ENCODE data around the gene NPAS3. TPM values are rescaled to one million over a fixed set of nuclear protein-coding genes. Genes with fewer than 3 reads are reported as not detected.

Gene NPAS3
- polyA plus RNA-seq, 4 donors, result 8.5 to 11.0 (median 10.7) TPM

GRCh38 chr14:33291529-33292104 is 352.9 kb downstream of the NPAS3 start:
- DNase-seq (ENCODE audit: low read depth in 4 of 4, low spot score in 3 of 4), result no peak

DNA sequence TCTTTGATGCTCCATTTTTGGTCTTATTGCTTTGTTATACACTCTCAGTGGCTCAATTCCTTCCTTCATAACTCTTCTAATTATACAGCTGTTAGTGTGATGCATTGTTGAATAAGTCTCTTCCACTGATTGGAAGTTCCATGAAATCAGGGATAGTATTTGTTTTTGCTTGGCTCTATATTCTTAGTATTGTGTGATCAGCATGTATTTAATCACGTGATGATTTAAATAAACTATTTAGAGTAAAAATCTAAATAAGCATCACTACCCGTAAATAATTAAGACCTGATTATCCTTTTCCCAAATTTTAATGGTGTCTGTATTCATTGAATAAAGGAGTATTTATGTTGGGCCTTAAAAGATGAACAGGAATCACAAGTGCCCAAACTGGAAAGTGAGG is 355.7 kb downstream of the NPAS3 start:
- DNase-seq (ENCODE audit: low read depth in 4 of 4, low spot score in 3 of 4), result no peak

GRCh38 chr14:33297565-33297964 is 358.9 kb downstream of the NPAS3 start:
- DNase-seq (ENCODE audit: low read depth in 4 of 4, low spot score in 3 of 4), result no peak

DNA sequence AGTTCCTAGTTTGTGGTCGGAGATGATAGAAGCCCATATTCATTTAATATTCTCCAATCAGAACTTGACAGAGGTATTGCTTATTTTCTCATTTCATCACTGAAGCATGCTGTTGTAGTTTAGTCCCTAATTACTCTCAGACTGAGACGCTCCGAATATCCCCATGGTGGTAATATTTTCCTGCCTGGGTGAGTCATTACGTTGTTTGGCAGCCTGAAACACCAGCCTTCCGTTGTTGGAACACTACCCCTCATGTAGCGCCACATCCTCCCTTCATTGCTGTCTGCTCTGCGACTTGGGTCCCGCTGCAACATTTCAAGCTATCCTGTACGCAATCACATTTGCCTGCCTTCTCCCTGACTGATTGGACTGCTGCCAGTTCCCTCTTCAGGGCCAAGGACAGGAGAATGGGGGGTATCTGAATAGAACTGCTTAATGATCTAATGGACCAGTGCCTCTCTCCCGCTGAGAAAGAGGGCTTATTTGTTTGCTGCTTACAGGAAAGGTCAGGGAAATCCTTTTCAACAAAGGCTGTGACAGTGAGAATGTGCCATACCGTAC is 369.1 kb downstream of the NPAS3 start:
- peak in 1 of 4 donors; percentile 4 for DNase-seq (ENCODE audit: low read depth in 4 of 4, low spot score in 3 of 4)

DNA sequence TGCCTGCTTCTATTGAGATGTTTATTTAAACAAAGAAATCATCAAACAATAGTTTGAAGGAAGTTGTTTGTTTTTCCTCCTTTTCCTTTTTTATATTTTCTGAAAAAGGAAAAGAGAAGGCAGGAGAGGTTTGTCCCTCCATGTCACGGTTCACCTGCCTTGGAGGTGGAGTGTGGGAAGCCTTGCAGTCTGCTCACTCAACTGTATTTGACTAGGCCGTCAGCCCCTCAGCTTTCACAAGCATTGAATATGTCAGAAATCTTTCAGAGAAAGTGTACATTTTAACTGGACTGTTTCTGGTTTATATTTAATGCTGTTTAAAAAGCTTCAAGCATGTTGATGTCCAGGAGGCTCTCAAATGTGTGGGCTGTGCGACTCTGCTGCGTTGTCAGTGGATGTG is 370.4 kb downstream of the NPAS3 start:
- peak in 2 of 4 donors; percentile 12 to 20 for DNase-seq (ENCODE audit: low read depth in 4 of 4, low spot score in 3 of 4)

GRCh38 chr14:33315217-33315616 is 376.5 kb downstream of the NPAS3 start:
- DNase-seq (ENCODE audit: low read depth in 4 of 4, low spot score in 3 of 4), result no peak

DNA sequence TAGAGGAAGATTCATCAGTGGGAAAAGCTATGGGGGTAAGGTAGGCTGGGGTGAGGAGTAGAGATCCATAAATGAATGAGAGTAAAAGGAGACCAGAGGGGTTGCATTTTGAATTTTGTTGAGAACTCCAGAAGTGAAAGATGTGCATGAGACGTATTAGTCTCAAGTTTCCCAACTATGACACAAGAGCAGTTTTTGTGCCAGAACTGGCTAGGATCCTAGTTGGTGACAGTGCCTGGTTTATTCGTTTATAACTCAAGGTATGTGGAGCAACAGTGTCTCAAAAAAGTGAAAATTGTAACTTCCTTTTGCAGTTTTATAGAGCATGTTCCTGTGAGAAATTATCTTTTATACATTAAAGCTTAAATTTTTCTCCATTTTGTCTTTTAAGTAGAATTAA is 377.0 kb downstream of the NPAS3 start:
- DNase-seq (ENCODE audit: low read depth in 4 of 4, low spot score in 3 of 4), result no peak

GRCh38 chr14:33317675-33318074 is 379.0 kb downstream of the NPAS3 start:
- no peak for DNase-seq (ENCODE audit: low read depth in 4 of 4, low spot score in 3 of 4)

DNA sequence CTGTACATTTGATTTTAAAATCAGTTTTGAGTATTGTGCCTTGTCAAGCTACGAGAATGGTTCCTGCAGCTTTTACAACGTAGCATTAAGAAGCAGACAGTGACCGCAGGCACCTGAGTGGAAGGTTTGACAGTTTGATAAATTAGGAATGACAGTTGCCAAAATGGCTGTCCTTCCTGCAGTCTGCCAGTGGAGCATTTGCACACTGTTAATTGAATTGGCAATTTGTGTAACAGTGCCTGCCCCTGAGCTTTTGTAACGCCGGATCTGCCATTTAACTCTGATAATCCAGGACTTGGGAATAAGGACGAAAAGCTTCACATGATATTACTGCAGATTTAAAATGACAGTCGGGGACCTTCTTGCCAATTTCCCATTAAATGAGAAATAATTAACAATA is 385.3 kb downstream of the NPAS3 start:
- DNase-seq (ENCODE audit: low read depth in 4 of 4, low spot score in 3 of 4), result no peak

DNA sequence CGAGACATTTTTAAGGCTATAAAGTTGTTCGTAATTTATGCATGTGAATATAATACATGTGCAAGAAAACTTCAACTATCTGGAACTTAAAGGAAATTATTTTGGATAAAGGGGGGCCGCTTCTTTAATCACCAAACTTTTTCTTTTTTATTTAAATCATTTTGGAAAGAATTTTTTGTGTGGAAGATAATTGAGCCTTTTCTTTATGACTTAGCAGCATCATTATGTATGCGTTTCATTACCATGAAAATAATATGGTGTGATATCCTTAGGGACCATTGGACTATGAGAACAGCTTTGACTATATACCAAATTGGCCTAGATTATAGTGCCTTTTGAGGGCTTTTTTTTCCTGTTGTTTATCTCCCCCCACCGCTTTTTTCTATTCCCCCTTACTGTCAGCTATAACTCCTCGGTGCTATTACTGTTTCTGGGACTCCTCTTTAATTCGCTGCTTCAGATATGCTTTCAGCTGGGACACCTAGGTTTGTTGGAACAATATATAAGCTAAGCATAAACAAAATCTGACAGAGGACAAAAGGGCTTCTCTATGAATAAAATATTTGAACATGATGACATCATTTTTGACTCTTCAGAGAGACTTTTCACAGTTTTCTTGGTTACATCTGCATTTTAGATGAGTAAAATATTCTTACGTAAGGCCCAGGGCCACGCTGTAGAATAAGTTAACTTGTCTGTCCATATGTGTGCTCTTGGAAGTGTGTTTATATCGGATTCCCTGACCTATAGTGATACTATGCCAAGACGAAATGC is 392.7 kb downstream of the NPAS3 start:
- DNase-seq (ENCODE audit: low read depth in 4 of 4, low spot score in 3 of 4), result no peak

- no peak for DNase-seq (ENCODE audit: low read depth in 4 of 4, low spot score in 3 of 4)
Observed at GRCh38 chr14:33332497-33332896, 393.8 kb downstream of the NPAS3 start.

GRCh38 chr14:33335366-33335765 is 396.7 kb downstream of the NPAS3 start:
- no peak for DNase-seq (ENCODE audit: low read depth in 4 of 4, low spot score in 3 of 4)

- no peak for DNase-seq (ENCODE audit: low read depth in 4 of 4, low spot score in 3 of 4)
Observed at GRCh38 chr14:33342299-33342974, 403.8 kb downstream of the NPAS3 start.

DNA sequence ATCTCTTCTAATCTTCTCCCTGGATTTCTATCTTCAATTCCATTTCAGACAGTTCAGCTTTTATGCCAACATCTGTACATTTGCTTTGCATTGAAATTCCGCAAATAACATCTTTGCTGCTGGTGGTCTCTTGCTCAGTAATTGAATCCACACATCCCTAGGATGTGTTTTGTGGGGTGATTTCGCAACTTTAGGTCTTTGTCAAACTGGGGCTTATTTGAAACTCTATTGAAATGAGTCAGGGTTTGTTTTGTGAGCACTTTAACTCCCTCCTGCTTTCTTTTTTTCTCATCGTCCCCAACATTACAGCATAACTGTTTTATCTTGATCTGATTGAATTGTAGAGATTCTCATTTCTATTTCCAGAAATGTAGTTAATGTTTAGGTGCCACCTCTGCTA is 404.3 kb downstream of the NPAS3 start:
- DNase-seq (ENCODE audit: low read depth in 4 of 4, low spot score in 3 of 4), result no peak

GRCh38 chr14:33347796-33348195 is 409.1 kb downstream of the NPAS3 start:
- no peak for DNase-seq (ENCODE audit: low read depth in 4 of 4, low spot score in 3 of 4)

GRCh38 chr14:33348510-33348909 is 409.8 kb downstream of the NPAS3 start:
- DNase-seq (ENCODE audit: low read depth in 4 of 4, low spot score in 3 of 4), result no peak

GRCh38 chr14:33349871-33350270 is 411.2 kb downstream of the NPAS3 start:
- peak; percentile 10 to 40 (median 23) for DNase-seq (ENCODE audit: low read depth in 4 of 4, low spot score in 3 of 4)

- DNase-seq (ENCODE audit: low read depth in 4 of 4, low spot score in 3 of 4), result peak; percentile 5 to 28 (median 16)
Observed at GRCh38 chr14:33350366-33350990, 411.8 kb downstream of the NPAS3 start.

- DNase-seq (ENCODE audit: low read depth in 4 of 4, low spot score in 3 of 4), result no peak
Observed at GRCh38 chr14:33352821-33353220, 414.1 kb downstream of the NPAS3 start.

DNA sequence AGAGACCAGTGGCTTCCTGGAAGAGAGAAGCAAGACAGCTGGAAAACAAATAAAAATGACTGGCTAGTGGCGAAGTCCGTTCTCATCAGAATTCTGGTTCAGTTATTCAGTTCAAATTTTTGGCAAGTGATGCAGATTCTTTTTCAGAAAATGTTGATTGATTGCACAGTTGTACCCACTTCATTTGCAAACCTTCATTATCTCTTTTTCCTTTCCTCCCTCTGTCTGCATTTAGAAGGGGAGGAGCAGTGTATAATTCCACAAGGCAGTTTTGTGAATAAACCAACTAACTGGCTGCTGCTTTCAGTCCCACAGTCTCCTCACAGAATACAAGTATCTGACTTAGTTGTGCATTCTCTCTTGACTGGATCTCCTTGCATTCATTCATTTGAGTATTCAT is 417.5 kb downstream of the NPAS3 start:
- no peak for DNase-seq (ENCODE audit: low read depth in 4 of 4, low spot score in 3 of 4)
